ENCODE measurements around the gene RNF2.

DNA sequence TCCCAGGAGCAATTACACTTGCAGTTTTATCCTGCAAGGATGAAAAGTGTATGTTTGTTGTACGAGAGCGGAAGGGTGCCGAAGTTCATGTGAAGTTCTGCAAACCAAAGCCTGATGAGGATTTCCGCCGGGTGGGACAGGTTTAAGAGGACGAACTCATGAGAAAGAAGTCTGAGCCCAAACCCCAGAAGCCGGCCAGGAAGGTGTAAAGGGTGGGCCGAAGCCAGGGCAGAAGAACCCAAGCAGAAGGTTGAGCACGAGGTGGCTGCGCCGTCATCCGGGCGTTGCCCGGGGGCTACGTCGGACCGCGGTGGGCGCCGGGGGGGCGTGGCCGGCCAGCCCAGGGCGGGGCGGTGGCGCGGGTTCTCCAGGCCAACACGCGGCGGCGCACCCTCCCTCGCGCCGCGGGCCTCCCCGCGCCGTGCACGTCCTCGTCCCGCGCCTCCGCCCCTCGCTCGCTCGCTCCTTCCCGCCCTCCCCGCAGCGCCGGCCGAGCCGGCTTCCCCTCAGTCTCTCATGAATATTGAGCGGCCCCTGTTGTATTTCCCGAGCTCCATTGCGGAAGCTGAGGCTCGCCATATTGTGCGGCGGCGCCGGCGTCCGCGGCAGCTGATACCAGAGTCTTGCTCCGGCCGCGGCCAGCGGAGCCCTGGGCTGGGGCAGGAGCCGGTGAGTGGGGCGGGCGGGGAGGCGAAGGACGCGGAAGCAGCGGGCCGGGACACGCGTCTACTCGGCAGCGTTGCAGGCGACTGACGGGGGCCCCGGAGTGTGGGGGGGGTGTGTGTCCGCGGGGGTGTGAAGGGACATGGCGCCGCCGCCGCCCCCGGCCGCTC lies at the start of gene RNF2:
- TF ChIP-seq, protein P1, sequence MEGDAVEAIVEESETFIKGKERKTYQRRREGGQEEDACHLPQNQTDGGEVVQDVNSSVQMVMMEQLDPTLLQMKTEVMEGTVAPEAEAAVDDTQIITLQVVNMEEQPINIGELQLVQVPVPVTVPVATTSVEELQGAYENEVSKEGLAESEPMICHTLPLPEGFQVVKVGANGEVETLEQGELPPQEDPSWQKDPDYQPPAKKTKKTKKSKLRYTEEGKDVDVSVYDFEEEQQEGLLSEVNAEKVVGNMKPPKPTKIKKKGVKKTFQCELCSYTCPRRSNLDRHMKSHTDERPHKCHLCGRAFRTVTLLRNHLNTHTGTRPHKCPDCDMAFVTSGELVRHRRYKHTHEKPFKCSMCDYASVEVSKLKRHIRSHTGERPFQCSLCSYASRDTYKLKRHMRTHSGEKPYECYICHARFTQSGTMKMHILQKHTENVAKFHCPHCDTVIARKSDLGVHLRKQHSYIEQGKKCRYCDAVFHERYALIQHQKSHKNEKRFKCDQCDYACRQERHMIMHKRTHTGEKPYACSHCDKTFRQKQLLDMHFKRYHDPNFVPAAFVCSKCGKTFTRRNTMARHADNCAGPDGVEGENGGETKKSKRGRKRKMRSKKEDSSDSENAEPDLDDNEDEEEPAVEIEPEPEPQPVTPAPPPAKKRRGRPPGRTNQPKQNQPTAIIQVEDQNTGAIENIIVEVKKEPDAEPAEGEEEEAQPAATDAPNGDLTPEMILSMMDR (IDR thresholded peaks at IDR 0.05; ENCODE audit: low read depth, low read length, missing input control), result no peak
- TF ChIP-seq ZBTB33 (IDR thresholded peaks at IDR 0.05), result no peak
- TF ChIP-seq MAX (IDR thresholded peaks at IDR 0.05), result no peak
- no peak for TF ChIP-seq SP1 (IDR thresholded peaks at IDR 0.05)
- peak in 1 of 2 donors; percentile 22 for TF ChIP-seq RAD21 (IDR thresholded peaks at IDR 0.05)
- no peak for TF ChIP-seq GABPA (IDR thresholded peaks at IDR 0.05 in 1 of 2, conservative IDR thresholded peaks at IDR 0.05 in 1 of 2)
- TF ChIP-seq YY1 (IDR thresholded peaks at IDR 0.05), result peak; percentile 85
- no peak for TF ChIP-seq JUND (IDR thresholded peaks at IDR 0.05)
- peak in 1 of 2 donors; percentile 11 for TF ChIP-seq EGR1 (IDR thresholded peaks at IDR 0.05; ENCODE audit: low read depth in 2 of 2)
- TF ChIP-seq, protein P2, sequence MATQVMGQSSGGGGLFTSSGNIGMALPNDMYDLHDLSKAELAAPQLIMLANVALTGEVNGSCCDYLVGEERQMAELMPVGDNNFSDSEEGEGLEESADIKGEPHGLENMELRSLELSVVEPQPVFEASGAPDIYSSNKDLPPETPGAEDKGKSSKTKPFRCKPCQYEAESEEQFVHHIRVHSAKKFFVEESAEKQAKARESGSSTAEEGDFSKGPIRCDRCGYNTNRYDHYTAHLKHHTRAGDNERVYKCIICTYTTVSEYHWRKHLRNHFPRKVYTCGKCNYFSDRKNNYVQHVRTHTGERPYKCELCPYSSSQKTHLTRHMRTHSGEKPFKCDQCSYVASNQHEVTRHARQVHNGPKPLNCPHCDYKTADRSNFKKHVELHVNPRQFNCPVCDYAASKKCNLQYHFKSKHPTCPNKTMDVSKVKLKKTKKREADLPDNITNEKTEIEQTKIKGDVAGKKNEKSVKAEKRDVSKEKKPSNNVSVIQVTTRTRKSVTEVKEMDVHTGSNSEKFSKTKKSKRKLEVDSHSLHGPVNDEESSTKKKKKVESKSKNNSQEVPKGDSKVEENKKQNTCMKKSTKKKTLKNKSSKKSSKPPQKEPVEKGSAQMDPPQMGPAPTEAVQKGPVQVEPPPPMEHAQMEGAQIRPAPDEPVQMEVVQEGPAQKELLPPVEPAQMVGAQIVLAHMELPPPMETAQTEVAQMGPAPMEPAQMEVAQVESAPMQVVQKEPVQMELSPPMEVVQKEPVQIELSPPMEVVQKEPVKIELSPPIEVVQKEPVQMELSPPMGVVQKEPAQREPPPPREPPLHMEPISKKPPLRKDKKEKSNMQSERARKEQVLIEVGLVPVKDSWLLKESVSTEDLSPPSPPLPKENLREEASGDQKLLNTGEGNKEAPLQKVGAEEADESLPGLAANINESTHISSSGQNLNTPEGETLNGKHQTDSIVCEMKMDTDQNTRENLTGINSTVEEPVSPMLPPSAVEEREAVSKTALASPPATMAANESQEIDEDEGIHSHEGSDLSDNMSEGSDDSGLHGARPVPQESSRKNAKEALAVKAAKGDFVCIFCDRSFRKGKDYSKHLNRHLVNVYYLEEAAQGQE (IDR thresholded peaks at IDR 0.05), result no peak
- TF ChIP-seq TAF1 (conservative IDR thresholded peaks at IDR 0.05), result peak; percentile 48
- TF ChIP-seq HNF4G (IDR thresholded peaks at IDR 0.05), result no peak
- no peak for TF ChIP-seq ATF3 (IDR thresholded peaks at IDR 0.05)
- peak in 1 of 2 donors; percentile 12 for TF ChIP-seq RXRA (IDR thresholded peaks at IDR 0.05)

Data from liver (tissue), 3 donors.